ENCODE results near the gene SENP2.
A peak's percentile ranks its signal among the peaks of the same experiment; 100 is the strongest.

The SENP2 gene

DNA sequence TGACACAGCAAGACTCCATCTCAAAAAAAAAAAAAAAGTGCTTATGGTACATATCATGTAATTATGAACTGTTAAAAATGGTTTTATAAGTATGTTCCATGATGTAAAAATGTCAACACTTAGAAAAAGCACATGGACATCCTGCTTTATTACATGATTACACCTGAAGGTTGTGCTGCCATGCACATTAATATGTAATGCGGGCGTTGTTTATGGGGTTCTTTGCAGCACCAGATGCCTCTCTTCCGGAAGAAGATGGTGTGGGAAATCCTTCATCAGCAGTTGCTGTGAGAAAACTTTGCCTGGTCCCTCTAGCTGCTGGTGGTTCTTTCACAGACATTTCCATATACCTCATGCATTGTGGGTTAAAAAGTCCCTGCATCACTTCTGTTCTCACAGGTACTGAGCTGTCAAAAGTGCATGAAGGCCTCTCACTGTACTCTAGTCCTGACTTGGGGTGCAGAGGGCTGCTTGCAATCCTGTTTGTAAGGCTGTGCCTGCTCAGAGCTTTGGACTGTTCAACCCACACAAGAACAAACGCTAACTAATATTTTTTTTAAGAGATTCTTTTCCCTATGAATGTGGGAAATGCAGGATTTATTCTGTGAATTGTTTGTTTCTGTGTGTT lies 43.6 kb downstream of the SENP2 start:
- no peaks in the 10 kb centered on the region for H3K27me3 ChIP-seq (ENCODE audit: insufficient read depth, poor library complexity, severe bottlenecking)
- H3K4me1 ChIP-seq (ENCODE audit: insufficient read depth, poor library complexity, severe bottlenecking) = peaks cover 10% of the 10 kb centered on the region
- peak overlapping the region; percentile 52 for H3K27ac ChIP-seq (ENCODE audit: poor library complexity, severe bottlenecking)
- peaks cover 50% of the 10 kb centered on the region for H3K36me3 ChIP-seq (ENCODE audit: low read depth)
- no peaks in the 10 kb centered on the region for H3K9me3 ChIP-seq (ENCODE audit: severe bottlenecking)
- no peak overlapping the region for H3K4me3 ChIP-seq (ENCODE audit: severe bottlenecking)
- ATAC-seq (ENCODE audit: low read depth) = 0 out of 3 replicates have a peak, but pooled peaks have one; percentile 18
- no peak for DNase-seq (ENCODE audit: low spot score)
- TF ChIP-seq, protein P1, sequence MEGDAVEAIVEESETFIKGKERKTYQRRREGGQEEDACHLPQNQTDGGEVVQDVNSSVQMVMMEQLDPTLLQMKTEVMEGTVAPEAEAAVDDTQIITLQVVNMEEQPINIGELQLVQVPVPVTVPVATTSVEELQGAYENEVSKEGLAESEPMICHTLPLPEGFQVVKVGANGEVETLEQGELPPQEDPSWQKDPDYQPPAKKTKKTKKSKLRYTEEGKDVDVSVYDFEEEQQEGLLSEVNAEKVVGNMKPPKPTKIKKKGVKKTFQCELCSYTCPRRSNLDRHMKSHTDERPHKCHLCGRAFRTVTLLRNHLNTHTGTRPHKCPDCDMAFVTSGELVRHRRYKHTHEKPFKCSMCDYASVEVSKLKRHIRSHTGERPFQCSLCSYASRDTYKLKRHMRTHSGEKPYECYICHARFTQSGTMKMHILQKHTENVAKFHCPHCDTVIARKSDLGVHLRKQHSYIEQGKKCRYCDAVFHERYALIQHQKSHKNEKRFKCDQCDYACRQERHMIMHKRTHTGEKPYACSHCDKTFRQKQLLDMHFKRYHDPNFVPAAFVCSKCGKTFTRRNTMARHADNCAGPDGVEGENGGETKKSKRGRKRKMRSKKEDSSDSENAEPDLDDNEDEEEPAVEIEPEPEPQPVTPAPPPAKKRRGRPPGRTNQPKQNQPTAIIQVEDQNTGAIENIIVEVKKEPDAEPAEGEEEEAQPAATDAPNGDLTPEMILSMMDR (IDR thresholded peaks at IDR 0.05; ENCODE audit: poor library complexity, severe bottlenecking) = no peak

DNA sequence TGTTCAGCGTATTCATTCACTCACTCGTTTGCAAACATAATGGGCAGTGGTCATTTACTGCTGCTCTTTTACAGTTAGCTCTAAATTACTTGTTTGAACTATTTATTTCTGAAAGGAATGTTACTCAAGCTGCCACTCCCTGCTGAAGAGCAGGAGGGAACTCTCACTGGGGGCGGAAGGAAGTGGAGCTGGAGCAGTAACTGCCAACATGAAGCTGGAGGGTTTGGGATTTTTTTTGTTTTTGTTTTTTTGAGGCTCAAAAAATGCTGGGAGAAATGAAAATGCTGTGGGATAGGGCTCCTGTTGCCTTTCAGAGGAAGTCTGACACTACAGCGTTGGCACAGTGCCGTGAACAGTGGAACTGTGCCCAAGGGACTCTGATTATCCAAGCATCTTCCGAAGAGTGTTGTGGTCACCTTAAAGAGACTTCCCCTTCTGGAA lies 44.1 kb downstream of the SENP2 start:
- Histone ChIP-seq H3K4me1 (ENCODE audit: insufficient read depth, poor library complexity, severe bottlenecking) (peaks cover 14% of the 10 kb centered on the region), H3K4me3 (ENCODE audit: severe bottlenecking) (no peak overlapping the region), H3K27me3 (ENCODE audit: insufficient read depth, poor library complexity, severe bottlenecking) (no peaks in the 10 kb centered on the region), H3K9me3 (ENCODE audit: severe bottlenecking) (no peaks in the 10 kb centered on the region), H3K27ac (ENCODE audit: poor library complexity, severe bottlenecking) (peak overlapping the region; percentile 52), H3K36me3 (ENCODE audit: low read depth) (peaks cover 45% of the 10 kb centered on the region)
- DNase-seq (ENCODE audit: low spot score) = no peak
- TF ChIP-seq, protein P1 (IDR thresholded peaks at IDR 0.05; ENCODE audit: poor library complexity, severe bottlenecking) = no peak
- ATAC-seq (ENCODE audit: low read depth) = peak; percentile 23; the same call in 1 of the 3 replicates

DNA sequence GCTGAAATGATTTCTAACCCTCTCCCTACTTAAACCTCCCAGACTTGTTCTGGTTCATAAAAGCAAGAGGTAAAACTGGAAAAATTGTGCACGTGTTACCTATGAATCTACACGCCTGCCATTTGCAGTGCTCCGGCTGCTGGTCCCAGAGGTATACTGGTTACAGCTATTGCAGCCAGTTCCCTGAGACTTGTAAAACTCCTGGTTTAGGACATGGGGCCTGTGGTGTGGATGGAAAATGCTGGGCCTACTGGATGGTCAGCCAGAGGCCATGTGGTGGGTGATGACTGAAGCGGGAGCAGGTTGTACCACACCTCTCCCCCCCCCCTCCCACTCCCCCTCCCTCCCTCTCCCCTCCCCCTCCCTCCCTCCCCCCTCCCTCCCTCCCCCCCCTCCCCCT lies 45.0 kb downstream of the SENP2 start:
- H3K9me3 ChIP-seq (ENCODE audit: severe bottlenecking) = no peaks in the 10 kb centered on the region
- H3K27ac ChIP-seq (ENCODE audit: poor library complexity, severe bottlenecking) = peak overlapping the region; percentile 52
- TF ChIP-seq, protein P1 (IDR thresholded peaks at IDR 0.05; ENCODE audit: poor library complexity, severe bottlenecking) = no peak
- H3K36me3 ChIP-seq (ENCODE audit: low read depth) = peaks cover 38% of the 10 kb centered on the region
- ATAC-seq (ENCODE audit: low read depth) = no peak
- no peak overlapping the region for H3K4me3 ChIP-seq (ENCODE audit: severe bottlenecking)
- peaks cover 16% of the 10 kb centered on the region for H3K4me1 ChIP-seq (ENCODE audit: insufficient read depth, poor library complexity, severe bottlenecking)
- H3K27me3 ChIP-seq (ENCODE audit: insufficient read depth, poor library complexity, severe bottlenecking) = no peaks in the 10 kb centered on the region
- DNase-seq (ENCODE audit: low spot score) = no peak

DNA sequence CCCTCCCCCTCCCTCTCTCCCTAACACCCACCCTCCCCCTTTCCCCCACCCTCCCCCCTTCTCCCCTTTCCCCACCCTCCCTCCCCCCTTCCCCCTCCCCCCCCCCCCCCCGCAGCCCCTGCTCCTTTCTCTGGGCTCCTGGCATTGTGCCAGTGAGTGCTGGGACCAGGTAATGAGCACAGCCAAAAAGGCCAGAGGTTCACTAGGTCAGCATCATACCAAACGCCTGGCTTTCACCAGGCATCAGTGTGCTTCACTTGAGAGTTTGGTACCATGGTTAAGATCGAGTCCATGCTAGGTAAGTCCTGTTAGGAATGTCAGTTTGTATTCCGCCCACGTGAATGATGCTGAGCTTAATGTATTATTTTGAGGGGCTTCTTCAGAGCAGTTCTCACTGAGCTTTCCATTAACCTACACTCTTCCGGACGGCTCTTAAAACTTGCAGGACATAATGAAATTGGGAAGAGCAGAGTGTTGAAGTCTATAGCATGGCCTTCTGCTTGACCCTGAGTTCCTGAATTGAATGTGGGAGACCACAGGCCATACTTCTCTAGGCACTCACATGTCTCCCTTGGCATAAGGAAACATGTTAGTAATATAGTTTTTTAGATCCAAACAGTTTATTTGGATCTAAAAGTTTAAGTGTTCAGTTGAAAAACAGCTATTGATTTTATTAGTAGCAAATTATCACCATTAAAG lies 45.6 kb downstream of the SENP2 start:
- DNase-seq (ENCODE audit: low spot score) (no peak), ATAC-seq (ENCODE audit: low read depth) (no peak)
- Histone ChIP-seq H3K4me1 (ENCODE audit: insufficient read depth, poor library complexity, severe bottlenecking) (peaks cover 16% of the 10 kb centered on the region), H3K36me3 (ENCODE audit: low read depth) (peaks cover 33% of the 10 kb centered on the region), H3K27ac (ENCODE audit: poor library complexity, severe bottlenecking) (no peak overlapping the region), H3K4me3 (ENCODE audit: severe bottlenecking) (no peak overlapping the region), H3K27me3 (ENCODE audit: insufficient read depth, poor library complexity, severe bottlenecking) (no peaks in the 10 kb centered on the region), H3K9me3 (ENCODE audit: severe bottlenecking) (no peaks in the 10 kb centered on the region)
- TF ChIP-seq, protein P1 (IDR thresholded peaks at IDR 0.05; ENCODE audit: poor library complexity, severe bottlenecking) = no peak

DNA sequence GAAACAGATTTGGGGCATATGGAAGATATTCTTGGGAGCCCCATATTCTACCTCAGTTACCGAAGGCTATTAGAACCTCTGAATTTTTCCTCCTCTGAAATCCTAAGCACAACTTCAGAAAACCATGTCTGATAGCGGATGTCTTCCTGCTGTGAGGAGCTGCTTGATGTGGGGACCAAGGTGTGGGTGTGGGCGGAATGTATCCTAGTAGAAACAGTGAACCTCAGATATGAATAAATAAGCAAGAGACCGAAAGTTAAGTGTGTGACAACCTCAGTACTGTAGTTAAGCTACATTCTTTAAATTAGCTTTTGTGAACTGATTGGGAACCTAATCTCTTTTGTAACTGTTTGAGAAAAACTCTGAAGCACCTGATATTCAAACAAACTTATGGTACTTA lies 46.9 kb downstream of the SENP2 start:
- Histone ChIP-seq H3K36me3 (ENCODE audit: low read depth) (peaks cover 22% of the 10 kb centered on the region), H3K27ac (ENCODE audit: poor library complexity, severe bottlenecking) (no peak overlapping the region), H3K27me3 (ENCODE audit: insufficient read depth, poor library complexity, severe bottlenecking) (no peaks in the 10 kb centered on the region), H3K4me3 (ENCODE audit: severe bottlenecking) (no peak overlapping the region), H3K4me1 (ENCODE audit: insufficient read depth, poor library complexity, severe bottlenecking) (peaks cover 16% of the 10 kb centered on the region), H3K9me3 (ENCODE audit: severe bottlenecking) (no peaks in the 10 kb centered on the region)
- ATAC-seq (ENCODE audit: low read depth) (no peak), DNase-seq (ENCODE audit: low spot score) (no peak)
- TF ChIP-seq, protein P1 (IDR thresholded peaks at IDR 0.05; ENCODE audit: poor library complexity, severe bottlenecking) = no peak
